Activated CD8-positive, alpha-beta memory T cell treated with anti-CD3 and anti-CD28 coated beads, Interleukin-2, amount 50 U/mL, for 1 hour (primary cell): ENCODE data around the gene UNC13C.

Source experiments
- DNase-seq: peaks from one replicate; pipeline ENCODE4 v3.0.0-alpha.2; 2020; ENCODE audit errors: extremely low read depth

Gene UNC13C

GRCh38 chr15:54644796-54645195 lies 666.6 kb downstream of the UNC13C start:
- no peak for DNase-seq

GRCh38 chr15:54659646-54660045 lies 681.4 kb downstream of the UNC13C start:
- DNase-seq: no peak

GRCh38 chr15:54660356-54660755 lies 682.1 kb downstream of the UNC13C start:
- no peak for DNase-seq

GRCh38 chr15:54675241-54675640 lies 697.0 kb downstream of the UNC13C start:
- no peak for DNase-seq

- no peak for DNase-seq
These were observed 703.3 kb downstream of the UNC13C start for GRCh38 chr15:54681584-54681983.
